Bronchial epithelial cell (primary cell): ENCODE measurements around the gene RBM34. TPM values are rescaled to one million over a fixed set of nuclear protein-coding genes. Genes with fewer than 3 reads are reported as not detected.

ENCODE experiments used
- DNase-seq: peaks from one replicate; pipeline ENCODE4 v3.0.0-alpha.2; 2010; ENCODE audit warnings: low read depth
- FAIRE-seq: peaks from 2 replicates; lab custom pipeline; 2011; peaks lifted over from hg19 to GRCh38; lab: Jason Lieb, UNC
- H3K27me3 ChIP-seq: 2 replicates; pipeline ENCODE4 v1.5.1; 2011; ENCODE audit warnings: low read length; ENCODE audit not compliant: control insufficient read depth, insufficient read depth
- H3K36me3 ChIP-seq: 2 replicates; pipeline ENCODE4 v1.5.1; 2011; ENCODE audit warnings: low read length; ENCODE audit not compliant: control insufficient read depth, insufficient read depth
- H3K4me3 ChIP-seq: 2 replicates; pipeline ENCODE4 v1.5.1; 2011; ENCODE audit warnings: mild to moderate bottlenecking, low read depth, low read length, control low read depth
- CTCF ChIP-seq: IDR thresholded peaks from 2 replicates; pipeline ENCODE4 v1.5.1; 2011; ENCODE audit warnings: mild to moderate bottlenecking, moderate library complexity, low read length, control low read depth, inconsistent platforms; ENCODE audit not compliant: insufficient read depth, severe bottlenecking
- total RNA-seq: library from RNA; depleted of rRNA; stranded (reverse); fragments of >200 nt; gene quantifications from 2 replicates; pipeline ENCODE4 v1.2.1, GENCODE V29; 2014

Gene RBM34
- total RNA-seq, 1 donor from 2014 or later, result 60.6 TPM

- Histone ChIP-seq H3K27me3 (no peaks in the 10 kb centered on the region), H3K4me3 (no peak overlapping the region), H3K36me3 (peaks cover 15% of the 10 kb centered on the region)
- no peak for DNase-seq
- no peak for TF ChIP-seq CTCF
- no peak for FAIRE-seq
Measured at GRCh38 chr1:235158680-235159079, 2.4 kb downstream of the RBM34 start.

- Histone ChIP-seq H3K36me3 (peaks cover 15% of the 10 kb centered on the region), H3K4me3 (no peak overlapping the region), H3K27me3 (no peaks in the 10 kb centered on the region)
- FAIRE-seq (no peak), DNase-seq (no peak)
- no peak for TF ChIP-seq CTCF
Measured at GRCh38 chr1:235157150-235157549, 3.9 kb downstream of the RBM34 start.

GRCh38 chr1:235156740-235157139, 4.3 kb downstream of the RBM34 start:
- FAIRE-seq (no peak), DNase-seq (no peak)
- Histone ChIP-seq H3K36me3 (peaks cover 15% of the 10 kb centered on the region), H3K4me3 (no peak overlapping the region), H3K27me3 (no peaks in the 10 kb centered on the region)
- no peak for TF ChIP-seq CTCF

- TF ChIP-seq CTCF, result no peak
- H3K36me3 ChIP-seq, result peaks cover 15% of the 10 kb centered on the region
- FAIRE-seq (no peak), DNase-seq (no peak)
- H3K4me3 ChIP-seq, result no peak overlapping the region
- no peaks in the 10 kb centered on the region for H3K27me3 ChIP-seq
Measured at GRCh38 chr1:235156265-235156664, 4.8 kb downstream of the RBM34 start.

- no peak for TF ChIP-seq CTCF
- Histone ChIP-seq H3K36me3 (peaks cover 9% of the 10 kb centered on the region), H3K4me3 (no peak overlapping the region), H3K27me3 (no peaks in the 10 kb centered on the region)
- no peak for DNase-seq
- no peak for FAIRE-seq
Measured at GRCh38 chr1:235152235-235152634, 8.8 kb downstream of the RBM34 start.

GRCh38 chr1:235151033-235151432, 10.0 kb downstream of the RBM34 start:
- peaks cover 8% of the 10 kb centered on the region for H3K36me3 ChIP-seq
- TF ChIP-seq CTCF, result no peak
- H3K27me3 ChIP-seq, result no peaks in the 10 kb centered on the region
- no peak overlapping the region for H3K4me3 ChIP-seq
- DNase-seq, result peak; percentile 27
- no peak for FAIRE-seq
